ENCODE results near the gene PLAAT3.

The PLAAT3 gene

DNA sequence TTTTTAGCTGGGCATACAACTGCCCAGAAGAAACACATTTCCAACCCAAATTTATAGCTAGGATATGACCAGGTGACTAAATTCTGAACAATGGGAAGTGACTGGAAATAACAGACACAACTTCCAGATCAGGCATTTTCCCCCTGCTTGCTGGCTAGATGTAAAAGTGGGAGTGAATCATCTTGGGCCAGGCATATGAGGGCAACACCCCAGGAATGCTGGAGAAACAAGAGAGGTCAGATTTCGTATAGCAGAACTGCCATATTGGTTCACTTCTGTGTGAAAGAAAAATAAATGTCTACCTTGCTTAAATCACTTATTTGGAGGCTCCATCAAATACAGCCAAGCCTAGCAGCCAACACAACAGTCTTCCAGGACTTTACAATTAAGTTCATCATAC, 49.6 kb upstream of the PLAAT3 start:
- Histone ChIP-seq H3K36me3 (ENCODE audit: control insufficient read depth in 2 of 2, insufficient read depth in 1 of 2, low read length in 2 of 2) (peaks cover 0 to 3% of the 10 kb centered on the region in 2 experiments; a peak in 1 of 3 replicates), H3K4me1 (ENCODE audit: control insufficient read depth, insufficient read depth, low read length) (no peaks in the 10 kb centered on the region), H3K9me3 (ENCODE audit: control insufficient read depth, insufficient read depth, low read depth, low read length) (no peaks in the 10 kb centered on the region), H3K4me3 (ENCODE audit: low read depth, low read length) (no peak overlapping the region), H3K27ac (ENCODE audit: extremely low read depth, low read depth, low read length) (no peak overlapping the region)
- POLR2A ChIA-PET = no interaction called here
- CTCF ChIA-PET = interaction anchor here (0.8 kb wide), 1 partner anchor 156 kb away, joined by 3 read pairs; no protein-coding TSS in a partner anchor
- TF ChIP-seq PRDM1 (tag by site-specific recombination; IDR thresholded peaks at IDR 0.05) (no peak), ZBTB17 (tag by site-specific recombination; IDR thresholded peaks at IDR 0.05) (0 out of 2 replicates have a peak, but pooled peaks have one; percentile 15), ZNF221 (tag by site-specific recombination; IDR thresholded peaks at IDR 0.05; ENCODE audit: borderline replicate concordance) (no peak), ZNF335 (tag by site-specific recombination; conservative IDR thresholded peaks at IDR 0.05) (peak; percentile 43), SCRT2 (tag by site-specific recombination; IDR thresholded peaks at IDR 0.05) (no peak), GFI1B (tag by site-specific recombination; IDR thresholded peaks at IDR 0.05) (no peak), ZNF561 (tag by site-specific recombination; IDR thresholded peaks at IDR 0.05; ENCODE audit: borderline replicate concordance) (no peak), ZBTB20 (tag by site-specific recombination; IDR thresholded peaks at IDR 0.05) (no peak), ZNF23 (tag by site-specific recombination; IDR thresholded peaks at IDR 0.05; ENCODE audit: borderline replicate concordance) (no peak), ZNF600 (tag by site-specific recombination; IDR thresholded peaks at IDR 0.05) (no peak), ZNF366 (tag by site-specific recombination; conservative IDR thresholded peaks at IDR 0.05) (no peak), ZNF211 (tag by site-specific recombination; IDR thresholded peaks at IDR 0.05; ENCODE audit: low read depth) (no peak)
- TF ChIP-seq, protein P1, sequence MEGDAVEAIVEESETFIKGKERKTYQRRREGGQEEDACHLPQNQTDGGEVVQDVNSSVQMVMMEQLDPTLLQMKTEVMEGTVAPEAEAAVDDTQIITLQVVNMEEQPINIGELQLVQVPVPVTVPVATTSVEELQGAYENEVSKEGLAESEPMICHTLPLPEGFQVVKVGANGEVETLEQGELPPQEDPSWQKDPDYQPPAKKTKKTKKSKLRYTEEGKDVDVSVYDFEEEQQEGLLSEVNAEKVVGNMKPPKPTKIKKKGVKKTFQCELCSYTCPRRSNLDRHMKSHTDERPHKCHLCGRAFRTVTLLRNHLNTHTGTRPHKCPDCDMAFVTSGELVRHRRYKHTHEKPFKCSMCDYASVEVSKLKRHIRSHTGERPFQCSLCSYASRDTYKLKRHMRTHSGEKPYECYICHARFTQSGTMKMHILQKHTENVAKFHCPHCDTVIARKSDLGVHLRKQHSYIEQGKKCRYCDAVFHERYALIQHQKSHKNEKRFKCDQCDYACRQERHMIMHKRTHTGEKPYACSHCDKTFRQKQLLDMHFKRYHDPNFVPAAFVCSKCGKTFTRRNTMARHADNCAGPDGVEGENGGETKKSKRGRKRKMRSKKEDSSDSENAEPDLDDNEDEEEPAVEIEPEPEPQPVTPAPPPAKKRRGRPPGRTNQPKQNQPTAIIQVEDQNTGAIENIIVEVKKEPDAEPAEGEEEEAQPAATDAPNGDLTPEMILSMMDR (tag by site-specific recombination; IDR thresholded peaks at IDR 0.05) = no peak
- TF ChIP-seq, protein P2, sequence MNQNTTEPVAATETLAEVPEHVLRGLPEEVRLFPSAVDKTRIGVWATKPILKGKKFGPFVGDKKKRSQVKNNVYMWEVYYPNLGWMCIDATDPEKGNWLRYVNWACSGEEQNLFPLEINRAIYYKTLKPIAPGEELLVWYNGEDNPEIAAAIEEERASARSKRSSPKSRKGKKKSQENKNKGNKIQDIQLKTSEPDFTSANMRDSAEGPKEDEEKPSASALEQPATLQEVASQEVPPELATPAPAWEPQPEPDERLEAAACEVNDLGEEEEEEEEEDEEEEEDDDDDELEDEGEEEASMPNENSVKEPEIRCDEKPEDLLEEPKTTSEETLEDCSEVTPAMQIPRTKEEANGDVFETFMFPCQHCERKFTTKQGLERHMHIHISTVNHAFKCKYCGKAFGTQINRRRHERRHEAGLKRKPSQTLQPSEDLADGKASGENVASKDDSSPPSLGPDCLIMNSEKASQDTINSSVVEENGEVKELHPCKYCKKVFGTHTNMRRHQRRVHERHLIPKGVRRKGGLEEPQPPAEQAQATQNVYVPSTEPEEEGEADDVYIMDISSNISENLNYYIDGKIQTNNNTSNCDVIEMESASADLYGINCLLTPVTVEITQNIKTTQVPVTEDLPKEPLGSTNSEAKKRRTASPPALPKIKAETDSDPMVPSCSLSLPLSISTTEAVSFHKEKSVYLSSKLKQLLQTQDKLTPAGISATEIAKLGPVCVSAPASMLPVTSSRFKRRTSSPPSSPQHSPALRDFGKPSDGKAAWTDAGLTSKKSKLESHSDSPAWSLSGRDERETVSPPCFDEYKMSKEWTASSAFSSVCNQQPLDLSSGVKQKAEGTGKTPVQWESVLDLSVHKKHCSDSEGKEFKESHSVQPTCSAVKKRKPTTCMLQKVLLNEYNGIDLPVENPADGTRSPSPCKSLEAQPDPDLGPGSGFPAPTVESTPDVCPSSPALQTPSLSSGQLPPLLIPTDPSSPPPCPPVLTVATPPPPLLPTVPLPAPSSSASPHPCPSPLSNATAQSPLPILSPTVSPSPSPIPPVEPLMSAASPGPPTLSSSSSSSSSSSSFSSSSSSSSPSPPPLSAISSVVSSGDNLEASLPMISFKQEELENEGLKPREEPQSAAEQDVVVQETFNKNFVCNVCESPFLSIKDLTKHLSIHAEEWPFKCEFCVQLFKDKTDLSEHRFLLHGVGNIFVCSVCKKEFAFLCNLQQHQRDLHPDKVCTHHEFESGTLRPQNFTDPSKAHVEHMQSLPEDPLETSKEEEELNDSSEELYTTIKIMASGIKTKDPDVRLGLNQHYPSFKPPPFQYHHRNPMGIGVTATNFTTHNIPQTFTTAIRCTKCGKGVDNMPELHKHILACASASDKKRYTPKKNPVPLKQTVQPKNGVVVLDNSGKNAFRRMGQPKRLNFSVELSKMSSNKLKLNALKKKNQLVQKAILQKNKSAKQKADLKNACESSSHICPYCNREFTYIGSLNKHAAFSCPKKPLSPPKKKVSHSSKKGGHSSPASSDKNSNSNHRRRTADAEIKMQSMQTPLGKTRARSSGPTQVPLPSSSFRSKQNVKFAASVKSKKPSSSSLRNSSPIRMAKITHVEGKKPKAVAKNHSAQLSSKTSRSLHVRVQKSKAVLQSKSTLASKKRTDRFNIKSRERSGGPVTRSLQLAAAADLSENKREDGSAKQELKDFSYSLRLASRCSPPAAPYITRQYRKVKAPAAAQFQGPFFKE (tag by site-specific recombination; IDR thresholded peaks at IDR 0.05; ENCODE audit: borderline replicate concordance) = no peak

DNA sequence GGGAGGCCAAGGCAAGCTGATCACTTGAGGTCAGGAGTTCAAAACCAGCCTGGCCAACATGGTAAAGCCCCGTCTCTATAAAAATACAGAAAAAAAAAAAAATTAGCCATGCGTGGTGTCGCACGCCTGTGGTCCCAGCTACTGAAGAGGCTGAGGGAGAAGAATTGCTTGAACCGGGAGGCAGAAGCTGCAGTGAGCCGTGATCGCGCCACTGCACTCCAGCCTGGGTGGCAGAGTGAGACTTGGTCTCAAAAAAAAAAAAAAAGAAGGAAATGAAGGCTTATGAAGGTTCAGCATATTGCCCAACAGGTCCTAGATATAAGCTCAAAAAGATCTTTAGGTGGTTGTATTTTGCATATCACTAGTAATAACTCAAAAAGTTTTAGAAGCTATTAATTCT, 46.7 kb upstream of the PLAAT3 start:
- CTCF ChIA-PET = interaction anchor here (0.6 to 1.2 kb wide), 3 partner anchors 9 to 754 kb away, joined by 3 to 5 read pairs (median 3); no protein-coding TSS in a partner anchor

More for the DNA sequence above, 46.7 kb upstream of the PLAAT3 start:
- Histone ChIP-seq H3K4me3 (ENCODE audit: low read depth, low read length) (no peak overlapping the region), H3K9me3 (ENCODE audit: control insufficient read depth, insufficient read depth, low read depth, low read length) (no peaks in the 10 kb centered on the region), H3K4me1 (ENCODE audit: control insufficient read depth, insufficient read depth, low read length) (no peaks in the 10 kb centered on the region), H3K27ac (ENCODE audit: extremely low read depth, low read depth, low read length) (no peak overlapping the region), H3K36me3 (ENCODE audit: control insufficient read depth in 2 of 2, insufficient read depth in 1 of 2, low read length in 2 of 2) (peaks cover 0 to 22% of the 10 kb centered on the region in 2 experiments; a peak in 1 of 3 replicates)
- TF ChIP-seq, protein P3, sequence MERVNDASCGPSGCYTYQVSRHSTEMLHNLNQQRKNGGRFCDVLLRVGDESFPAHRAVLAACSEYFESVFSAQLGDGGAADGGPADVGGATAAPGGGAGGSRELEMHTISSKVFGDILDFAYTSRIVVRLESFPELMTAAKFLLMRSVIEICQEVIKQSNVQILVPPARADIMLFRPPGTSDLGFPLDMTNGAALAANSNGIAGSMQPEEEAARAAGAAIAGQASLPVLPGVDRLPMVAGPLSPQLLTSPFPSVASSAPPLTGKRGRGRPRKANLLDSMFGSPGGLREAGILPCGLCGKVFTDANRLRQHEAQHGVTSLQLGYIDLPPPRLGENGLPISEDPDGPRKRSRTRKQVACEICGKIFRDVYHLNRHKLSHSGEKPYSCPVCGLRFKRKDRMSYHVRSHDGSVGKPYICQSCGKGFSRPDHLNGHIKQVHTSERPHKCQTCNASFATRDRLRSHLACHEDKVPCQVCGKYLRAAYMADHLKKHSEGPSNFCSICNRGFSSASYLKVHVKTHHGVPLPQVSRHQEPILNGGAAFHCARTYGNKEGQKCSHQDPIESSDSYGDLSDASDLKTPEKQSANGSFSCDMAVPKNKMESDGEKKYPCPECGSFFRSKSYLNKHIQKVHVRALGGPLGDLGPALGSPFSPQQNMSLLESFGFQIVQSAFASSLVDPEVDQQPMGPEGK (tag by site-specific recombination; IDR thresholded peaks at IDR 0.05) = no peak
- no peak for TF ChIP-seq ZNF223 (tag by site-specific recombination; IDR thresholded peaks at IDR 0.05)
- POLR2A ChIA-PET = no interaction called here
